B cell (primary cell): Measurements from ENCODE around the gene SLC34A2. TPM values are rescaled to one million over a fixed set of nuclear protein-coding genes. Genes with fewer than 3 reads are reported as not detected.

ENCODE experiments used
- ATAC-seq: fragments of 200-7000 bp; cut with Tn5 transposase; one replicate; pipeline ENCODE4 v1.10.0; 2021; ENCODE audit warnings: low read depth, mild to moderate bottlenecking, moderate number of reproducible peaks, moderate library complexity
- CTCF ChIA-PET: fragments of 350-600 bp; sonication (Branson Sonifier 250); formaldehyde crosslinking; loops from one replicate; lab custom pipeline; 2021; ENCODE audit warnings: antibody characterized with exemption, inconsistent platforms; lab: Charles Lee
- POLR2A ChIA-PET: fragments of 350-600 bp; sonication (Branson Sonifier 250); formaldehyde crosslinking; loops from one replicate; lab custom pipeline; 2021; ENCODE audit warnings: antibody characterized with exemption; lab: Charles Lee
- DNase-seq: peaks from one replicate; pipeline ENCODE4 v3.0.0; 2013
- H2AFZ ChIP-seq: 2 replicates; pipeline ENCODE4 v1.6.1; 2012; ENCODE audit warnings: mild to moderate bottlenecking, low read depth, low read length; ENCODE audit not compliant: insufficient read depth, poor library complexity, severe bottlenecking
- H3K27ac ChIP-seq, 2 donors: 1 replicate in 1 of 2; 2 replicates in 1 of 2; pipeline ENCODE4 v1.5.1; 2012 to 2013; ENCODE audit warnings: low read length in 2 of 2, mild to moderate bottlenecking in 2 of 2, moderate library complexity in 1 of 2
- H3K27me3 ChIP-seq, 4 experiments: fragments of 200-600 bp in 1 of 4; sonication (generic) in 1 of 4; replicated peaks in 1 of 4; 1 replicate in 2 of 4; 2 replicates in 2 of 4; pipeline versions ENCODE4 v1.6.1 to v1.7.0; 2013 to 2016; ENCODE audit warnings: low read length in 3 of 4, mild to moderate bottlenecking in 2 of 4, mixed read lengths in 1 of 4, moderate library complexity in 1 of 4; ENCODE audit not compliant: insufficient read depth in 4 of 4, control insufficient read depth in 3 of 4; ENCODE audit errors: control extremely low read depth in 1 of 4
- H3K36me3 ChIP-seq, 2 experiments: replicated peaks in 1 of 2; 1 replicate in 1 of 2; 2 replicates in 1 of 2; pipeline versions ENCODE4 v1.6.1 to v1.7.1; 2013; ENCODE audit warnings: low read length in 1 of 2; ENCODE audit not compliant: insufficient read depth in 2 of 2, control insufficient read depth in 1 of 2; ENCODE audit errors: control extremely low read depth in 1 of 2, extremely low read depth in 1 of 2
- H3K4me1 ChIP-seq, 2 donors: fragments of 200-600 bp in 1 of 2; sonication (generic) in 1 of 2; 1 replicate in 1 of 2; 2 replicates in 1 of 2; pipeline versions ENCODE4 v1.5.1 to v1.6.1; 2013 to 2017; ENCODE audit warnings: low read length in 2 of 2; ENCODE audit not compliant: control insufficient read depth in 2 of 2, insufficient read depth in 2 of 2
- H3K4me2 ChIP-seq: replicated peaks from 2 replicates; pipeline ENCODE3; 2012; ENCODE audit warnings: mild to moderate bottlenecking, low read depth, low read length; ENCODE audit not compliant: poor library complexity, severe bottlenecking
- H3K4me3 ChIP-seq, 5 experiments: fragments of 200-600 bp in 1 of 5; sonication (generic) in 1 of 5; 1 replicate in 3 of 5; 2 replicates in 2 of 5; pipeline versions ENCODE4 v1.5.1 to v1.7.0; 2011 to 2016; ENCODE audit warnings: low read length in 4 of 5, mild to moderate bottlenecking in 4 of 5, low read depth in 2 of 5, control low read depth in 1 of 5, moderate library complexity in 1 of 5; ENCODE audit not compliant: insufficient read depth in 1 of 5; ENCODE audit errors: control extremely low read depth in 1 of 5, extremely low read depth in 1 of 5
- H3K79me2 ChIP-seq: fragments of 200-600 bp; sonication (generic); one replicate; pipeline ENCODE4 v1.6.0; 2016; ENCODE audit warnings: low read length; ENCODE audit not compliant: control insufficient read depth, insufficient read depth
- H3K9ac ChIP-seq: fragments of 200-600 bp; sonication (generic); 2 replicates; pipeline ENCODE4 v1.6.1; 2017; ENCODE audit warnings: mild to moderate bottlenecking, low read length, moderate library complexity
- H3K9me3 ChIP-seq, 3 donors: one replicate each; pipeline versions ENCODE4 v1.6.1 to v1.7.1; 2013; ENCODE audit warnings: low read length in 2 of 3; ENCODE audit not compliant: control insufficient read depth in 2 of 3, insufficient read depth in 1 of 3; ENCODE audit errors: control extremely low read depth in 1 of 3
- H4K20me1 ChIP-seq: 2 replicates; pipeline ENCODE4 v1.6.0; 2012; ENCODE audit warnings: mild to moderate bottlenecking, low read length; ENCODE audit not compliant: insufficient read depth, control insufficient read depth, poor library complexity, severe bottlenecking
- H3K27ac Mint-ChIP-seq: one replicate; pipeline ENCODE4 v1.8.0; 2021; ENCODE audit warnings: mixed read lengths
- H3K27me3 Mint-ChIP-seq: one replicate; pipeline ENCODE4 v1.8.0; 2021; ENCODE audit warnings: mixed read lengths
- H3K4me1 Mint-ChIP-seq: one replicate; pipeline ENCODE4 v1.8.0; 2021; ENCODE audit warnings: mixed read lengths
- H3K4me3 Mint-ChIP-seq: one replicate; pipeline ENCODE4 v1.8.0; 2021; ENCODE audit warnings: mixed read lengths
- H3K9me3 Mint-ChIP-seq: one replicate; pipeline ENCODE4 v1.8.0; 2022; ENCODE audit warnings: mixed read lengths; ENCODE audit not compliant: insufficient read depth
- CTCF ChIP-seq: fragments of 200-600 bp; IDR thresholded peaks from one replicate; pipeline ENCODE4 v1.8.0; 2022; ENCODE audit warnings: antibody characterized with exemption, mild to moderate bottlenecking
- EZH2 ChIP-seq: IDR thresholded peaks from 2 replicates; pipeline ENCODE4 v1.6.1; 2012; ENCODE audit warnings: borderline replicate concordance, low read depth, mild to moderate bottlenecking, moderate library complexity, low read length; ENCODE audit not compliant: insufficient read depth, poor library complexity, severe bottlenecking
- WGBS: methylation state at CpG from one replicate; pipeline ENCODE4 v1.1.5; 2013; ENCODE audit warnings: missing lambda C conversion rate; ENCODE audit not compliant: insufficient coverage; 5-methylcytosine and 5-hydroxymethylcytosine counted together
- intact Hi-C: fragments of 100-400 bp; cut with micrococcal nuclease; formaldehyde crosslinking; loops from one replicate; pipeline ENCODE4 v1.10.0; 2022
- polyA plus RNA-seq: library from polyadenylated mRNA; depleted of rRNA; stranded (reverse); fragments of >200 nt; gene quantifications from 2 replicates; pipeline ENCODE4 v1.2.3, GENCODE V29; 2012
- small RNA-seq: library from RNA; depleted of rRNA; stranded (forward); fragments of <200 nt; gene quantifications from one replicate; pipeline ENCODE3, GENCODE V24; 2012; ENCODE audit warnings: low replicate concordance, low read depth; ENCODE audit not compliant: insufficient read length
- total RNA-seq, 2 donors: library from RNA; stranded (reverse); fragments of 120-200 nt in 1 of 2; gene quantifications; 1 replicate in 1 of 2; 2 replicates in 1 of 2; pipeline versions ENCODE4 v1.2.3 to v1.2.4, GENCODE V29; 2013 to 2022

The SLC34A2 gene
- total and polyA plus RNA-seq, 2 donors (not counting 1 experiment from before 2014, with no cell fraction given): not detected

DNA sequence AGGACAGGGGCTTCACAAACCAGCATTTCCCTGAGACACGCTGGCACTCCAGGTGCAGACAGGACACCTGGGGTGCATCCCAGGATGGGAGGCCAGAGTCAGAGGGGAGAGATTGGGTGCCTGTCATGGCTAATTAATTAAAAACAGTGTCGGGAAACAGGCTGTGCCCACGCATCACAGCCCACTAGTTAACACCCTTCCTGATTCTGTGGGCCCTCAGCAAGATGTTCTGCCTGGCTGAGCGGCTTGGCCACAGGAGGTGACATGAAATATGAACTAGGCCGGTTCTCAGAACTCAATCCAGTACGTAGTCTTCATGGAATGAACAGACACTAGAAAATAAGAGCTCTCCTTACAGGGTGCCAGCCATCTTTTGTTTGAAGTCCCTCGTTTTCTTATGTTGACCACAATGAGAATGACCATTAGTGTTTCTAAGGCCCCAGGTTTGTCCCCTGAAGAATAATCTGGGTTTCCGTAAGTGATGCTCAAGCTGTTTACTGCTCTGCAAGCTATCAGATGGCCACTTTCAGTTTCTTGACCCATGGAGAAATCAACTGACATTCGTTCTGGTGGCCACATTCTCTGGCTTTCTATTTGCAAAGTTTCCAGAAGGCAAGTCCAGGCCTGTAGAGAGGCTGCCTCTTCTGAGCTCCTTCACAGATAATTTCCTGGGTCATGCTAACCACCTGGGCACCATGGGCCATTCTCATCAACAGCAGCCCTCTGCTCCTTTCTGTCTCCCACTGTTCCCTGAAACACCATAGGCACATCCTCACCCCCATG, 72.3 kb downstream of the SLC34A2 start:
- CTCF ChIA-PET: no interaction called here
- peak overlapping the region; percentile 13 for H3K4me2 ChIP-seq
- H3K27me3 Mint-ChIP-seq: no peaks in the 10 kb centered on the region
- H2AFZ ChIP-seq: no peak overlapping the region
- POLR2A ChIA-PET: no interaction called here
- H3K9me3 ChIP-seq: no peaks in the 10 kb centered on the region
- H3K4me1 ChIP-seq: peaks cover 8 to 20% of the 10 kb centered on the region in 2 donors
- intact Hi-C loops: no loop called here
- peak overlapping the region; percentile 34 for H3K4me3 Mint-ChIP-seq
- no peaks in the 10 kb centered on the region for H3K79me2 ChIP-seq
- DNase-seq (no peak), ATAC-seq (peak; percentile 41)
- H3K27ac ChIP-seq: peak overlapping the region; percentile 7 to 51
- no peak overlapping the region for H3K4me3 ChIP-seq
- H3K9me3 Mint-ChIP-seq: no peaks in the 10 kb centered on the region
- H3K4me1 Mint-ChIP-seq: peaks cover 31% of the 10 kb centered on the region
- peak overlapping the region; percentile 27 for H3K27ac Mint-ChIP-seq
- TF ChIP-seq CTCF (no peak), EZH2 (no peak)
- H3K9ac ChIP-seq: no peak overlapping the region
- H3K36me3 ChIP-seq: no peaks in the 10 kb centered on the region
- no peaks in the 10 kb centered on the region for H3K27me3 ChIP-seq
- no peaks in the 10 kb centered on the region for H4K20me1 ChIP-seq
- WGBS: 94% methylated on average over 9 of the region's 9 CpGs

Small RNA genes within 50 kb of the gene (small RNA-seq; reads per million reads assigned to genes)
- gene AC092436.3 (not detected), gene MTND4LP22 (not detected), gene RPS29P11 (not detected)

Other genes starting within 250 kb of the SLC34A2 start
- 280 and 291 TPM in 2 replicates for gene SEL1L3, start 207.1 kb downstream of the SLC34A2 start, total RNA-seq
- gene SEL1L3, start 207.1 kb downstream of the SLC34A2 start, polyA plus RNA-seq: 101 and 120 TPM in 2 replicates